HEK293 (cell line): Measurements from ENCODE around the gene IER2.

ENCODE experiments used
- GFI1B ChIP-seq: fragments of 450-650 bp; formaldehyde crosslinking; IDR thresholded peaks from 2 replicates; pipeline ENCODE4 v1.5.1; 2016; ENCODE audit warnings: missing biosample characterization, missing genetic modification characterization
- GLIS2 ChIP-seq: fragments of 450-650 bp; formaldehyde crosslinking; IDR thresholded peaks from 2 replicates; pipeline ENCODE4 v1.5.1; 2016; ENCODE audit warnings: missing biosample characterization, missing genetic modification characterization
- KLF9 ChIP-seq: fragments of 450-650 bp; formaldehyde crosslinking; IDR thresholded peaks from 2 replicates; pipeline ENCODE4 v1.5.1; 2016; ENCODE audit warnings: missing biosample characterization, missing genetic modification characterization, low read depth
- MEIS1 ChIP-seq: sonication (generic); formaldehyde crosslinking; IDR thresholded peaks from 2 replicates; pipeline ENCODE4 v1.8.1; 2022; ENCODE audit warnings: missing genetic modification reagents, mild to moderate bottlenecking, borderline replicate concordance
- ZNF112 ChIP-seq: fragments of 450-650 bp; formaldehyde crosslinking; IDR thresholded peaks from 2 replicates; pipeline ENCODE4 v1.5.0; 2017; ENCODE audit warnings: missing biosample characterization, missing genetic modification characterization
- ZNF133 ChIP-seq: fragments of 450-650 bp; formaldehyde crosslinking; IDR thresholded peaks from 2 replicates; pipeline ENCODE4 v1.5.1; 2016; ENCODE audit warnings: missing biosample characterization, missing genetic modification characterization
- ZNF146 ChIP-seq: fragments of 450-650 bp; formaldehyde crosslinking; IDR thresholded peaks from 2 replicates; pipeline ENCODE4 v1.5.1; 2016; ENCODE audit warnings: missing biosample characterization, missing genetic modification characterization
- ZNF174 ChIP-seq: fragments of 450-650 bp; formaldehyde crosslinking; IDR thresholded peaks from 2 replicates; pipeline ENCODE4 v1.5.0; 2017; ENCODE audit warnings: missing biosample characterization, mild to moderate bottlenecking, missing genetic modification characterization
- ZNF19 ChIP-seq: fragments of 450-650 bp; formaldehyde crosslinking; IDR thresholded peaks from 2 replicates; pipeline ENCODE4; 2016; ENCODE audit warnings: missing biosample characterization, missing genetic modification characterization, low read depth
- ZNF2 ChIP-seq: fragments of 450-650 bp; formaldehyde crosslinking; IDR thresholded peaks from 2 replicates; pipeline ENCODE4 v1.5.1; 2016; ENCODE audit warnings: missing biosample characterization, missing genetic modification characterization
- ZNF324 ChIP-seq: fragments of 450-650 bp; formaldehyde crosslinking; IDR thresholded peaks from 2 replicates; pipeline ENCODE4 v1.5.1; 2016; ENCODE audit warnings: missing biosample characterization, missing genetic modification characterization
- ZNF416 ChIP-seq: fragments of 450-650 bp; formaldehyde crosslinking; IDR thresholded peaks from 2 replicates; pipeline ENCODE4 v1.5.1; 2016; ENCODE audit warnings: missing biosample characterization, missing genetic modification characterization
- ZNF514 ChIP-seq: fragments of 450-650 bp; formaldehyde crosslinking; IDR thresholded peaks from 2 replicates; pipeline ENCODE4 v1.5.1; 2016; ENCODE audit warnings: missing biosample characterization, missing genetic modification characterization
- ZNF596 ChIP-seq: fragments of 450-650 bp; IDR thresholded peaks from 2 replicates; pipeline ENCODE4 v1.5.0; 2018; ENCODE audit warnings: missing biosample characterization, mild to moderate bottlenecking, missing genetic modification characterization, moderate library complexity
- ZNF621 ChIP-seq: fragments of 450-650 bp; formaldehyde crosslinking; IDR thresholded peaks from 2 replicates; pipeline ENCODE4 v1.5.1; 2017; ENCODE audit warnings: missing biosample characterization, missing genetic modification characterization
- ZNF747 ChIP-seq: fragments of 450-650 bp; formaldehyde crosslinking; IDR thresholded peaks from 2 replicates; pipeline ENCODE4 v1.5.1; 2016; ENCODE audit warnings: missing biosample characterization, missing genetic modification characterization
- ZNF768 ChIP-seq: fragments of 450-650 bp; formaldehyde crosslinking; IDR thresholded peaks from 2 replicates; pipeline ENCODE4 v1.5.1; 2018; ENCODE audit warnings: missing biosample characterization, mild to moderate bottlenecking, missing genetic modification characterization
- ZNF776 ChIP-seq: fragments of 450-650 bp; formaldehyde crosslinking; IDR thresholded peaks from 2 replicates; pipeline ENCODE4 v1.5.0; 2017; ENCODE audit warnings: missing biosample characterization, missing genetic modification characterization, borderline replicate concordance
- ZNF792 ChIP-seq: fragments of 450-650 bp; formaldehyde crosslinking; IDR thresholded peaks from 2 replicates; pipeline ENCODE4 v1.5.1; 2016; ENCODE audit warnings: missing biosample characterization, missing genetic modification characterization
- TF ChIP-seq, protein P1 (sequence below): fragments of 450-650 bp; formaldehyde crosslinking; IDR thresholded peaks from 2 replicates; pipeline ENCODE4 v1.5.1; 2016; ENCODE audit warnings: missing biosample characterization, missing genetic modification characterization
- TF ChIP-seq, protein P2 (sequence below): fragments of 450-650 bp; formaldehyde crosslinking; IDR thresholded peaks from 2 replicates; pipeline ENCODE4 v1.5.1; 2016; ENCODE audit warnings: missing biosample characterization, missing genetic modification characterization, borderline replicate concordance
- TF ChIP-seq, protein P3 (sequence below): fragments of 450-650 bp; formaldehyde crosslinking; IDR thresholded peaks from 2 replicates; pipeline ENCODE4; 2016; ENCODE audit warnings: missing biosample characterization, missing genetic modification characterization
- TF ChIP-seq, protein P4 (sequence below): fragments of 450-650 bp; formaldehyde crosslinking; IDR thresholded peaks from 2 replicates; pipeline ENCODE4 v1.5.1; 2016; ENCODE audit warnings: missing biosample characterization, missing genetic modification characterization
- TF ChIP-seq, protein P5 (sequence below): fragments of 450-650 bp; formaldehyde crosslinking; IDR thresholded peaks from 2 replicates; pipeline ENCODE4 v1.5.1; 2016; ENCODE audit warnings: missing biosample characterization, missing genetic modification characterization, low read depth
- TF ChIP-seq, protein P6 (sequence below): fragments of 450-650 bp; formaldehyde crosslinking; IDR thresholded peaks from 2 replicates; pipeline ENCODE4 v1.5.1; 2016; ENCODE audit warnings: missing biosample characterization, missing genetic modification characterization

IER2 gene

DNA sequence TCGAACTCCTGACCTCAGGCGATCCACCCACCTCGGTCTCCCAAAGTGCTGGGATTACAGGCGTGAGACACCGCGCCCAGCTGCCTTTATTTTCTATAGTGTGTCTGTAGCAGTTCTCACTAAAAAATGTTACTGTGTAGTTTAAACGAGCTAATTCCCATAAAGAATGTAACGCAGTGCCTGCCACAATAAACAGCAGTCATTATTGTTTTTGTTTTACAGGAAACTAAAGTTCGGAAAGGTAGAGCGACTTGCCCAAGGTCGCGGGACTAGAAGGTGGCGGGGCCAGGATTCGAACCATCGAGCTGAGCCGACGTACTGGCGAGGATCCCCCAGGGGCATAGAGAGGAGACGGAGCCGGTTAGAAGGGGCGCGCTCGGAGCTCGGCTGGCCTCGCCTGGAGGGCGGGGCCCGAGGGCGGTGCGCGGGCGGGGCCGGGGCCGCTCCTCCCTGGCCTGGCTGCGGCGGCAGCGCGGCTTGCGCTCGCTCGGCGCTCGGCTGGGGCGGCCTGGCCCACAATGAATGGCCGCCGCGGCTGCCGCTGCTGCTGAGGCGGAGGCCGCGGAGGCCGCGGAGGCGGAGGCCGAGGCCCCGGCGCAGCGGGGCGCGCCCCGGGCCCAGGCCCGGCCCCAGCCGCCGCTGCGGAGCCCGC, 32.3 kb upstream of the IER2 start, which contains the start of gene NACC1 (continued):
- no peak for TF ChIP-seq ZNF416 (tag by site-specific recombination)
- no peak for TF ChIP-seq ZNF146 (tag by site-specific recombination)
- TF ChIP-seq KLF9 (tag by site-specific recombination), result peak; percentile 12; the same call in 1 of the 2 replicates
- TF ChIP-seq ZNF747 (tag by site-specific recombination), result no peak
- no peak for TF ChIP-seq GFI1B
- TF ChIP-seq, protein P1, sequence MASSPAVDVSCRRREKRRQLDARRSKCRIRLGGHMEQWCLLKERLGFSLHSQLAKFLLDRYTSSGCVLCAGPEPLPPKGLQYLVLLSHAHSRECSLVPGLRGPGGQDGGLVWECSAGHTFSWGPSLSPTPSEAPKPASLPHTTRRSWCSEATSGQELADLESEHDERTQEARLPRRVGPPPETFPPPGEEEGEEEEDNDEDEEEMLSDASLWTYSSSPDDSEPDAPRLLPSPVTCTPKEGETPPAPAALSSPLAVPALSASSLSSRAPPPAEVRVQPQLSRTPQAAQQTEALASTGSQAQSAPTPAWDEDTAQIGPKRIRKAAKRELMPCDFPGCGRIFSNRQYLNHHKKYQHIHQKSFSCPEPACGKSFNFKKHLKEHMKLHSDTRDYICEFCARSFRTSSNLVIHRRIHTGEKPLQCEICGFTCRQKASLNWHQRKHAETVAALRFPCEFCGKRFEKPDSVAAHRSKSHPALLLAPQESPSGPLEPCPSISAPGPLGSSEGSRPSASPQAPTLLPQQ (tag by site-specific recombination), result 0 out of 2 replicates have a peak, but pooled peaks have one; percentile 15
- TF ChIP-seq ZNF112 (tag by site-specific recombination), result no peak
- TF ChIP-seq ZNF324, result peak; percentile 39; the same call in 1 of the 2 replicates
- no peak for TF ChIP-seq ZNF174
- no peak for TF ChIP-seq ZNF2 (tag by site-specific recombination)
- TF ChIP-seq ZNF19 (tag by site-specific recombination), result no peak
- no peak for TF ChIP-seq ZNF768 (tag by site-specific recombination)
- no peak for TF ChIP-seq MEIS1 (CRISPR knock-in tag)
- no peak for TF ChIP-seq ZNF133 (tag by site-specific recombination)
- TF ChIP-seq, protein P2, sequence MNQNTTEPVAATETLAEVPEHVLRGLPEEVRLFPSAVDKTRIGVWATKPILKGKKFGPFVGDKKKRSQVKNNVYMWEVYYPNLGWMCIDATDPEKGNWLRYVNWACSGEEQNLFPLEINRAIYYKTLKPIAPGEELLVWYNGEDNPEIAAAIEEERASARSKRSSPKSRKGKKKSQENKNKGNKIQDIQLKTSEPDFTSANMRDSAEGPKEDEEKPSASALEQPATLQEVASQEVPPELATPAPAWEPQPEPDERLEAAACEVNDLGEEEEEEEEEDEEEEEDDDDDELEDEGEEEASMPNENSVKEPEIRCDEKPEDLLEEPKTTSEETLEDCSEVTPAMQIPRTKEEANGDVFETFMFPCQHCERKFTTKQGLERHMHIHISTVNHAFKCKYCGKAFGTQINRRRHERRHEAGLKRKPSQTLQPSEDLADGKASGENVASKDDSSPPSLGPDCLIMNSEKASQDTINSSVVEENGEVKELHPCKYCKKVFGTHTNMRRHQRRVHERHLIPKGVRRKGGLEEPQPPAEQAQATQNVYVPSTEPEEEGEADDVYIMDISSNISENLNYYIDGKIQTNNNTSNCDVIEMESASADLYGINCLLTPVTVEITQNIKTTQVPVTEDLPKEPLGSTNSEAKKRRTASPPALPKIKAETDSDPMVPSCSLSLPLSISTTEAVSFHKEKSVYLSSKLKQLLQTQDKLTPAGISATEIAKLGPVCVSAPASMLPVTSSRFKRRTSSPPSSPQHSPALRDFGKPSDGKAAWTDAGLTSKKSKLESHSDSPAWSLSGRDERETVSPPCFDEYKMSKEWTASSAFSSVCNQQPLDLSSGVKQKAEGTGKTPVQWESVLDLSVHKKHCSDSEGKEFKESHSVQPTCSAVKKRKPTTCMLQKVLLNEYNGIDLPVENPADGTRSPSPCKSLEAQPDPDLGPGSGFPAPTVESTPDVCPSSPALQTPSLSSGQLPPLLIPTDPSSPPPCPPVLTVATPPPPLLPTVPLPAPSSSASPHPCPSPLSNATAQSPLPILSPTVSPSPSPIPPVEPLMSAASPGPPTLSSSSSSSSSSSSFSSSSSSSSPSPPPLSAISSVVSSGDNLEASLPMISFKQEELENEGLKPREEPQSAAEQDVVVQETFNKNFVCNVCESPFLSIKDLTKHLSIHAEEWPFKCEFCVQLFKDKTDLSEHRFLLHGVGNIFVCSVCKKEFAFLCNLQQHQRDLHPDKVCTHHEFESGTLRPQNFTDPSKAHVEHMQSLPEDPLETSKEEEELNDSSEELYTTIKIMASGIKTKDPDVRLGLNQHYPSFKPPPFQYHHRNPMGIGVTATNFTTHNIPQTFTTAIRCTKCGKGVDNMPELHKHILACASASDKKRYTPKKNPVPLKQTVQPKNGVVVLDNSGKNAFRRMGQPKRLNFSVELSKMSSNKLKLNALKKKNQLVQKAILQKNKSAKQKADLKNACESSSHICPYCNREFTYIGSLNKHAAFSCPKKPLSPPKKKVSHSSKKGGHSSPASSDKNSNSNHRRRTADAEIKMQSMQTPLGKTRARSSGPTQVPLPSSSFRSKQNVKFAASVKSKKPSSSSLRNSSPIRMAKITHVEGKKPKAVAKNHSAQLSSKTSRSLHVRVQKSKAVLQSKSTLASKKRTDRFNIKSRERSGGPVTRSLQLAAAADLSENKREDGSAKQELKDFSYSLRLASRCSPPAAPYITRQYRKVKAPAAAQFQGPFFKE (tag by site-specific recombination), result no peak
- TF ChIP-seq ZNF621 (tag by site-specific recombination), result no peak
- TF ChIP-seq, protein P3, sequence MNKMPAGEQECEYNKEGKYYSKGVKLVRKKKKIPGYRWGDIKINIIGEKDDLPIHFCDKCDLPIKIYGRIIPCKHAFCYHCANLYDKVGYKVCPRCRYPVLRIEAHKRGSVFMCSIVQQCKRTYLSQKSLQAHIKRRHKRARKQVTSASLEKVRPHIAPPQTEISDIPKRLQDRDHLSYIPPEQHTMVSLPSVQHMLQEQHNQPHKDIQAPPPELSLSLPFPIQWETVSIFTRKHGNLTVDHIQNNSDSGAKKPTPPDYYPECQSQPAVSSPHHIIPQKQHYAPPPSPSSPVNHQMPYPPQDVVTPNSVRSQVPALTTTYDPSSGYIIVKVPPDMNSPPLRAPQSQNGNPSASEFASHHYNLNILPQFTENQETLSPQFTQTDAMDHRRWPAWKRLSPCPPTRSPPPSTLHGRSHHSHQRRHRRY (tag by site-specific recombination), result no peak
- TF ChIP-seq, protein P4, sequence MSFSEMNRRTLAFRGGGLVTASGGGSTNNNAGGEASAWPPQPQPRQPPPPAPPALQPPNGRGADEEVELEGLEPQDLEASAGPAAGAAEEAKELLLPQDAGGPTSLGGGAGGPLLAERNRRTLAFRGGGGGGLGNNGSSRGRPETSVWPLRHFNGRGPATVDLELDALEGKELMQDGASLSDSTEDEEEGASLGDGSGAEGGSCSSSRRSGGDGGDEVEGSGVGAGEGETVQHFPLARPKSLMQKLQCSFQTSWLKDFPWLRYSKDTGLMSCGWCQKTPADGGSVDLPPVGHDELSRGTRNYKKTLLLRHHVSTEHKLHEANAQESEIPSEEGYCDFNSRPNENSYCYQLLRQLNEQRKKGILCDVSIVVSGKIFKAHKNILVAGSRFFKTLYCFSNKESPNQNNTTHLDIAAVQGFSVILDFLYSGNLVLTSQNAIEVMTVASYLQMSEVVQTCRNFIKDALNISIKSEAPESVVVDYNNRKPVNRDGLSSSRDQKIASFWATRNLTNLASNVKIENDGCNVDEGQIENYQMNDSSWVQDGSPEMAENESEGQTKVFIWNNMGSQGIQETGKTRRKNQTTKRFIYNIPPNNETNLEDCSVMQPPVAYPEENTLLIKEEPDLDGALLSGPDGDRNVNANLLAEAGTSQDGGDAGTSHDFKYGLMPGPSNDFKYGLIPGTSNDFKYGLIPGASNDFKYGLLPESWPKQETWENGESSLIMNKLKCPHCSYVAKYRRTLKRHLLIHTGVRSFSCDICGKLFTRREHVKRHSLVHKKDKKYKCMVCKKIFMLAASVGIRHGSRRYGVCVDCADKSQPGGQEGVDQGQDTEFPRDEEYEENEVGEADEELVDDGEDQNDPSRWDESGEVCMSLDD (tag by site-specific recombination), result peak; percentile 55; the same call in 1 of the 2 replicates
- no peak for TF ChIP-seq ZNF596 (tag by site-specific recombination)
- TF ChIP-seq, protein P5, sequence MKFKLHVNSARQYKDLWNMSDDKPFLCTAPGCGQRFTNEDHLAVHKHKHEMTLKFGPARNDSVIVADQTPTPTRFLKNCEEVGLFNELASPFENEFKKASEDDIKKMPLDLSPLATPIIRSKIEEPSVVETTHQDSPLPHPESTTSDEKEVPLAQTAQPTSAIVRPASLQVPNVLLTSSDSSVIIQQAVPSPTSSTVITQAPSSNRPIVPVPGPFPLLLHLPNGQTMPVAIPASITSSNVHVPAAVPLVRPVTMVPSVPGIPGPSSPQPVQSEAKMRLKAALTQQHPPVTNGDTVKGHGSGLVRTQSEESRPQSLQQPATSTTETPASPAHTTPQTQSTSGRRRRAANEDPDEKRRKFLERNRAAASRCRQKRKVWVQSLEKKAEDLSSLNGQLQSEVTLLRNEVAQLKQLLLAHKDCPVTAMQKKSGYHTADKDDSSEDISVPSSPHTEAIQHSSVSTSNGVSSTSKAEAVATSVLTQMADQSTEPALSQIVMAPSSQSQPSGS (tag by site-specific recombination), result no peak
- no peak for TF ChIP-seq ZNF514 (tag by site-specific recombination)
- TF ChIP-seq, protein P6, sequence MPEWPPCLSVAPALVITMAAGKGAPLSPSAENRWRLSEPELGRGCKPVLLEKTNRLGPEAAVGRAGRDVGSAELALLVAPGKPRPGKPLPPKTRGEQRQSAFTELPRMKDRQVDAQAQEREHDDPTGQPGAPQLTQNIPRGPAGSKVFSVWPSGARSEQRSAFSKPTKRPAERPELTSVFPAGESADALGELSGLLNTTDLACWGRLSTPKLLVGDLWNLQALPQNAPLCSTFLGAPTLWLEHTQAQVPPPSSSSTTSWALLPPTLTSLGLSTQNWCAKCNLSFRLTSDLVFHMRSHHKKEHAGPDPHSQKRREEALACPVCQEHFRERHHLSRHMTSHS (tag by site-specific recombination), result no peak
- no peak for TF ChIP-seq ZNF776
- TF ChIP-seq ZNF792 (tag by site-specific recombination), result no peak
- no peak for TF ChIP-seq GLIS2
